ENCODE results near the gene TBL1X.

TBL1X gene

GRCh38 chrX:9461087-9461486 is 3.8 kb upstream of the TBL1X start:
- no peak for TF ChIP-seq CTCF (IDR thresholded peaks at IDR 0.05; ENCODE audit: low read depth, low read length)
- no peak overlapping the region for H3K4me3 ChIP-seq (ENCODE audit: low read depth, low read length)

- no peak for TF ChIP-seq CTCF (IDR thresholded peaks at IDR 0.05; ENCODE audit: low read depth, low read length)
- no peak overlapping the region for H3K4me3 ChIP-seq (ENCODE audit: low read depth, low read length)
Measured at GRCh38 chrX:9462456-9462855, 2.4 kb upstream of the TBL1X start.

- no peak for TF ChIP-seq CTCF (IDR thresholded peaks at IDR 0.05; ENCODE audit: low read depth, low read length)
- H3K4me3 ChIP-seq (ENCODE audit: low read depth, low read length) = peak overlapping the region; percentile 72
Measured at GRCh38 chrX:9465380-9466123, 694 bp downstream of the TBL1X start.

GRCh38 chrX:9466124-9466495 is 1.3 kb downstream of the TBL1X start:
- peak overlapping the region; percentile 72 for H3K4me3 ChIP-seq (ENCODE audit: low read depth, low read length)
- no peak for TF ChIP-seq CTCF (IDR thresholded peaks at IDR 0.05; ENCODE audit: low read depth, low read length)

- peak overlapping the region; percentile 72 for H3K4me3 ChIP-seq (ENCODE audit: low read depth, low read length)
- TF ChIP-seq CTCF (IDR thresholded peaks at IDR 0.05; ENCODE audit: low read depth, low read length) = no peak
Measured at GRCh38 chrX:9466736-9467135, 1.9 kb downstream of the TBL1X start.

- peak overlapping the region; percentile 72 for H3K4me3 ChIP-seq (ENCODE audit: low read depth, low read length)
- no peak for TF ChIP-seq CTCF (IDR thresholded peaks at IDR 0.05; ENCODE audit: low read depth, low read length)
Measured at GRCh38 chrX:9467146-9467545, 2.3 kb downstream of the TBL1X start.

GRCh38 chrX:9467751-9468150 is 2.9 kb downstream of the TBL1X start:
- TF ChIP-seq CTCF (IDR thresholded peaks at IDR 0.05; ENCODE audit: low read depth, low read length) = no peak
- peak overlapping the region; percentile 72 for H3K4me3 ChIP-seq (ENCODE audit: low read depth, low read length)

Data from WI38 (cell line).